HepG2 (cell line): ENCODE data around the gene MORN5. TPM values are rescaled to one million over a fixed set of nuclear protein-coding genes. Genes with fewer than 3 reads are reported as not detected.

ENCODE experiments used
- BCL3 ChIP-seq: sonication (generic); formaldehyde crosslinking; IDR thresholded peaks from 2 replicates; pipeline ENCODE4 v1.5.1; 2020; ENCODE audit warnings: mild to moderate bottlenecking, missing genetic modification reagents, moderate library complexity
- BHLHE40 ChIP-seq: IDR thresholded peaks from 2 replicates; pipeline ENCODE4 v1.6.1; 2011; ENCODE audit warnings: low read length, improper control_type of control experiment
- CC2D1A ChIP-seq: sonication (generic); formaldehyde crosslinking; IDR thresholded peaks from 2 replicates; pipeline ENCODE4 v1.8.1; 2023; ENCODE audit warnings: mild to moderate bottlenecking, missing genetic modification reagents
- EP300 ChIP-seq, 3 experiments: sonication (generic) in 1 of 3; formaldehyde crosslinking in 1 of 3; IDR thresholded peaks; 2 replicates each; pipeline versions ENCODE4 v1.5.1 to v1.6.1; 2011 to 2020; ENCODE audit warnings: low read depth in 2 of 3, low read length in 2 of 3, borderline replicate concordance in 1 of 3, improper control_type of control experiment in 1 of 3, mild to moderate bottlenecking in 1 of 3, missing genetic modification reagents in 1 of 3, moderate library complexity in 1 of 3
- FOXO1 ChIP-seq: sonication (generic); formaldehyde crosslinking; IDR thresholded peaks from 2 replicates; pipeline ENCODE4 v1.4.0; 2020; ENCODE audit warnings: missing genetic modification reagents
- HHEX ChIP-seq: IDR thresholded peaks from 2 replicates; pipeline ENCODE4 v1.6.1; 2016; ENCODE audit warnings: control low read depth
- HMG20B ChIP-seq: conservative IDR thresholded peaks from 2 replicates; pipeline ENCODE4 v1.6.1; 2016; ENCODE audit warnings: missing genetic modification reagents, missing compliant biosample characterization
- HOXA3 ChIP-seq: sonication (generic); formaldehyde crosslinking; IDR thresholded peaks from 2 replicates; pipeline ENCODE4 v1.5.0; 2020; ENCODE audit warnings: missing genetic modification reagents
- LCORL ChIP-seq, 2 experiments: fragments of 450-650 bp in 1 of 2; sonication (generic) in 1 of 2; formaldehyde crosslinking in 1 of 2; IDR thresholded peaks; 2 replicates each; pipeline versions ENCODE4 v1.5.0 to v1.6.1; 2017 to 2020; ENCODE audit warnings: antibody characterized with exemption in 1 of 2, missing genetic modification reagents in 1 of 2
- PHF8 ChIP-seq: sonication (generic); formaldehyde crosslinking; IDR thresholded peaks from 2 replicates; pipeline ENCODE4 v1.5.0; 2020; ENCODE audit warnings: missing genetic modification reagents
- REPIN1 ChIP-seq: sonication (generic); formaldehyde crosslinking; IDR thresholded peaks from 2 replicates; pipeline ENCODE4 v1.8.0; 2022; ENCODE audit warnings: missing genetic modification reagents, low read depth, mild to moderate bottlenecking, borderline replicate concordance
- RFX1 ChIP-seq: fragments of 450-650 bp; IDR thresholded peaks from 2 replicates; pipeline ENCODE4 v1.6.1; 2017
- TFAP4 ChIP-seq: sonication (generic); IDR thresholded peaks from 2 replicates; pipeline ENCODE4 v1.6.1; 2016; ENCODE audit warnings: low read depth, borderline replicate concordance
- YY1 ChIP-seq: IDR thresholded peaks from 2 replicates; pipeline ENCODE4 v1.6.1; 2011; ENCODE audit warnings: low read length, low read depth, moderate library complexity, mild to moderate bottlenecking; ENCODE audit not compliant: insufficient read depth, insufficient replicate concordance
- ZEB1 ChIP-seq: IDR thresholded peaks from 2 replicates; pipeline ENCODE4 v1.6.1; 2012; ENCODE audit warnings: mild to moderate bottlenecking, low read depth, inconsistent platforms; ENCODE audit not compliant: insufficient replicate concordance
- ZNF232 ChIP-seq: sonication (generic); formaldehyde crosslinking; IDR thresholded peaks from 2 replicates; pipeline ENCODE4 v1.4.0; 2020; ENCODE audit warnings: missing genetic modification reagents, borderline replicate concordance
- ZNF724P ChIP-seq: sonication (generic); formaldehyde crosslinking; IDR thresholded peaks from 2 replicates; pipeline ENCODE4 v1.8.0; 2022; ENCODE audit warnings: missing genetic modification reagents, borderline replicate concordance
- polyA plus RNA-seq, 8 experiments: library from polyadenylated mRNA; depleted of rRNA in 3 of 8; stranded (reverse) in 7 of 8; unstranded in 1 of 8; fragments of >200 nt; fragmentation: Illumina TruSeq in 4 of 8; extraction: Trizol in 4 of 8; gene quantifications; 2 replicates each; pipeline versions ENCODE4 v1.2.1 to v1.2.3, GENCODE V29; 2011 to 2016; ENCODE audit warnings: low read depth in 4 of 8, missing spikeins in 1 of 8, mixed read lengths in 1 of 8; ENCODE audit not compliant: insufficient read depth in 1 of 8
- total RNA-seq, 5 experiments: library from RNA; depleted of rRNA; stranded (reverse); fragments of >200 nt; fragmentation: Illumina TruSeq; extraction: Trizol; gene quantifications; 2 replicates each; pipeline ENCODE4 v1.2.3, GENCODE V29; 2016; ENCODE audit warnings: low read depth in 1 of 5
- TF ChIP-seq, protein P1 (sequence below): sonication (generic); formaldehyde crosslinking; IDR thresholded peaks from 2 replicates; pipeline ENCODE4 v1.4.0; 2020; ENCODE audit warnings: missing genetic modification reagents
- TF ChIP-seq, protein P2 (sequence below): sonication (generic); formaldehyde crosslinking; IDR thresholded peaks from 2 replicates; pipeline ENCODE4 v1.4.0; 2020; ENCODE audit warnings: missing genetic modification reagents

MORN5 gene
- total and polyA plus RNA-seq, 2 of the 13 experiments (the other 11 are each of a cell fraction or from before 2014, with no cell fraction given), result not detected

DNA sequence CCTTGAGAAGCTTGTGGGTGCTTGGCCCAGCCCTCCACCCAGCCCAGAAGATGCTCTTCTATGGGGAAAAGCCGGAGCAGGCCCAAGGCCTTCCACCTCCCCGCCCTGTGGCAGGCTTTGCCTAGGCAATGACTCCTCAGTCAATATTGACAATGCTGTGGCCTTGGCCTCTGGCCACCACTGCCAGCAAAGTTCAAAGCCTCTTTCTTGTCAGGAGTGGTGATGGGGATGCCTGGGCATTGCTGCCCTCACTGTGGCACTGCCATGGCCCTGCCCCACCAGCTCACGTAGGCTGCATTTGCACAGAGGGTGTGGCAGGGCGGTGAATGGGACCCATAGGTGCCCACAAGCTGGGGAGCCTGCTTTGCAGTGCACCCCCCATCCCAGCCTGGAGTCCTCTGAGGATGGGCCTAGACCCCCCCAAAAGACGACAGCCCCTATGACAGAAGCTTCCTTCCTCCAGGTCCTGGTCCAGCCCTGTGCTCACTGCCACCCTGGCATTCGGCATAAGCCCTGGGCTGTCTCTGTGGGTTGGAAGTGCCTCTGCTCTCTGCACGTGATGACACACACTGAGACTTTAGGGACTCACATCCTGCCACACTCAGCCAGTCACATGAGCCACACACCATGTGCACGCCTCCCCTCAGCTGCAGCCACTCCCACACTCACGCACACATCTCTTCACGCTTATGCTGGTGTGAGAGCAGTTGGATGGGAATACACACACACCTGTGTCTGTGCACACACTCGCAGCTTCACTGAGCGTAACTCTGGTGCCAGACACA is 31.1 kb downstream of the MORN5 start (continued):
- TF ChIP-seq ZEB1 (no peak), BCL3 (CRISPR knock-in tag) (no peak), PHF8 (no peak), ZNF232 (CRISPR knock-in tag) (no peak), FOXO1 (CRISPR knock-in tag) (peak; percentile 15; the same call in 1 of the 2 replicates), HHEX (CRISPR knock-in tag) (no peak), ZNF724P (CRISPR knock-in tag) (no peak), HOXA3 (CRISPR knock-in tag) (peak; percentile 51; the same call in 1 of the 2 replicates), HMG20B (0 out of 2 replicates have a peak, but pooled peaks have one; percentile 19), RFX1 (no peak), EP300 (IDR thresholded peaks at IDR 0.05; ENCODE audit: low read depth in 2 of 2, low read length in 2 of 2) (peak in 1 of 2 experiments; percentile 81; a peak in 2 of 4 replicates), EP300 (CRISPR knock-in tag; IDR thresholded peaks at IDR 0.05; ENCODE audit: borderline replicate concordance) (peak; percentile 29; the same call in 1 of the 2 replicates), BHLHE40 (peak; percentile 79), LCORL (IDR thresholded peaks at IDR 0.05) (no peak), LCORL (CRISPR knock-in tag; IDR thresholded peaks at IDR 0.05) (0 out of 2 replicates have a peak, but pooled peaks have one; percentile 27), TFAP4 (peak; percentile 24; the same call in 1 of the 2 replicates), YY1 (peak; percentile 22), CC2D1A (CRISPR knock-in tag) (no peak), REPIN1 (CRISPR knock-in tag) (no peak)
- TF ChIP-seq, protein P1, sequence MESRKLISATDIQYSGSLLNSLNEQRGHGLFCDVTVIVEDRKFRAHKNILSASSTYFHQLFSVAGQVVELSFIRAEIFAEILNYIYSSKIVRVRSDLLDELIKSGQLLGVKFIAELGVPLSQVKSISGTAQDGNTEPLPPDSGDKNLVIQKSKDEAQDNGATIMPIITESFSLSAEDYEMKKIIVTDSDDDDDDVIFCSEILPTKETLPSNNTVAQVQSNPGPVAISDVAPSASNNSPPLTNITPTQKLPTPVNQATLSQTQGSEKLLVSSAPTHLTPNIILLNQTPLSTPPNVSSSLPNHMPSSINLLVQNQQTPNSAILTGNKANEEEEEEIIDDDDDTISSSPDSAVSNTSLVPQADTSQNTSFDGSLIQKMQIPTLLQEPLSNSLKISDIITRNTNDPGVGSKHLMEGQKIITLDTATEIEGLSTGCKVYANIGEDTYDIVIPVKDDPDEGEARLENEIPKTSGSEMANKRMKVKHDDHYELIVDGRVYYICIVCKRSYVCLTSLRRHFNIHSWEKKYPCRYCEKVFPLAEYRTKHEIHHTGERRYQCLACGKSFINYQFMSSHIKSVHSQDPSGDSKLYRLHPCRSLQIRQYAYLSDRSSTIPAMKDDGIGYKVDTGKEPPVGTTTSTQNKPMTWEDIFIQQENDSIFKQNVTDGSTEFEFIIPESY (CRISPR knock-in tag), result 0 out of 2 replicates have a peak, but pooled peaks have one; percentile 42
- TF ChIP-seq, protein P2, sequence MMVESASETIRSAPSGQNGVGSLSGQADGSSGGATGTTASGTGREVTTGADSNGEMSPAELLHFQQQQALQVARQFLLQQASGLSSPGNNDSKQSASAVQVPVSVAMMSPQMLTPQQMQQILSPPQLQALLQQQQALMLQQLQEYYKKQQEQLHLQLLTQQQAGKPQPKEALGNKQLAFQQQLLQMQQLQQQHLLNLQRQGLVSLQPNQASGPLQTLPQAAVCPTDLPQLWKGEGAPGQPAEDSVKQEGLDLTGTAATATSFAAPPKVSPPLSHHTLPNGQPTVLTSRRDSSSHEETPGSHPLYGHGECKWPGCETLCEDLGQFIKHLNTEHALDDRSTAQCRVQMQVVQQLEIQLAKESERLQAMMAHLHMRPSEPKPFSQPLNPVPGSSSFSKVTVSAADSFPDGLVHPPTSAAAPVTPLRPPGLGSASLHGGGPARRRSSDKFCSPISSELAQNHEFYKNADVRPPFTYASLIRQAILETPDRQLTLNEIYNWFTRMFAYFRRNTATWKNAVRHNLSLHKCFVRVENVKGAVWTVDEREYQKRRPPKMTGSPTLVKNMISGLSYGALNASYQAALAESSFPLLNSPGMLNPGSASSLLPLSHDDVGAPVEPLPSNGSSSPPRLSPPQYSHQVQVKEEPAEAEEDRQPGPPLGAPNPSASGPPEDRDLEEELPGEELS, result peak; percentile 50; the same call in 1 of the 2 replicates
